Stimulated activated CD4-positive, alpha-beta T cell treated with anti-CD3 and anti-CD28 coated beads, Interleukin-15, amount 100 ng/mL, for 24 hours (primary cell): Measurements from ENCODE around the gene PPP1CB.
"Not testable (repeated sequence)": the region's sequence is repeated elsewhere in the genome, so short reads cannot be mapped to it uniquely, and the experiment has no call there.

Experiments
- DNase-seq: peaks from one replicate; pipeline ENCODE4 v3.0.0-alpha.2; 2020

The PPP1CB gene

GRCh38 chr2:28780496-28780895 lies 28.9 kb downstream of the PPP1CB start:
- DNase-seq, result no peak

GRCh38 chr2:28782423-28782822 lies 30.8 kb downstream of the PPP1CB start:
- no peak for DNase-seq

- not testable (repeated sequence) for DNase-seq
Observed at GRCh38 chr2:28784570-28784969, 32.9 kb downstream of the PPP1CB start.

GRCh38 chr2:28796620-28797019 lies 45.0 kb downstream of the PPP1CB start:
- no peak for DNase-seq

GRCh38 chr2:28801726-28802125 lies 50.1 kb downstream of the PPP1CB start:
- DNase-seq, result no peak

- DNase-seq, result no peak
Observed at GRCh38 chr2:28802975-28803429, 51.4 kb downstream of the PPP1CB start.

- DNase-seq, result no peak
Observed at GRCh38 chr2:28809927-28810326, 58.3 kb downstream of the PPP1CB start.

- DNase-seq, result peak; percentile 88
Observed at GRCh38 chr2:28810384-28811285, 59.0 kb downstream of the PPP1CB start, which contains the start of gene SPDYA. TSS of gene SPDYA (plus strand) at chr2:28810834. CDS start at chr2:28816015, 5,181 bp downstream.

GRCh38 chr2:28818053-28818452 lies 66.4 kb downstream of the PPP1CB start:
- DNase-seq, result no peak

- peak; percentile 70 for DNase-seq
Observed at GRCh38 chr2:28821295-28821958, 69.8 kb downstream of the PPP1CB start.

- DNase-seq, result no peak
Observed at GRCh38 chr2:28822036-28822435, 70.4 kb downstream of the PPP1CB start.

- DNase-seq, result no peak
Observed at GRCh38 chr2:28824207-28824606, 72.6 kb downstream of the PPP1CB start.

- no peak for DNase-seq
Observed at GRCh38 chr2:28824870-28825269, 73.2 kb downstream of the PPP1CB start.

- no peak for DNase-seq
Observed at GRCh38 chr2:28828382-28828781, 76.8 kb downstream of the PPP1CB start.

GRCh38 chr2:28833740-28834470 lies 82.3 kb downstream of the PPP1CB start:
- no peak for DNase-seq

- DNase-seq, result no peak
Observed at GRCh38 chr2:28835781-28836180, 84.2 kb downstream of the PPP1CB start.

- DNase-seq, result no peak
Observed at GRCh38 chr2:28838971-28839370, 87.3 kb downstream of the PPP1CB start.

- DNase-seq, result no peak
Observed at GRCh38 chr2:28842042-28842441, 90.4 kb downstream of the PPP1CB start.
